ENCODE measurements around the gene COMMD7.
"Not testable (repeated sequence)": the region's sequence is repeated elsewhere in the genome, so short reads cannot be mapped to it uniquely, and the experiment has no call there.

COMMD7 gene

DNA sequence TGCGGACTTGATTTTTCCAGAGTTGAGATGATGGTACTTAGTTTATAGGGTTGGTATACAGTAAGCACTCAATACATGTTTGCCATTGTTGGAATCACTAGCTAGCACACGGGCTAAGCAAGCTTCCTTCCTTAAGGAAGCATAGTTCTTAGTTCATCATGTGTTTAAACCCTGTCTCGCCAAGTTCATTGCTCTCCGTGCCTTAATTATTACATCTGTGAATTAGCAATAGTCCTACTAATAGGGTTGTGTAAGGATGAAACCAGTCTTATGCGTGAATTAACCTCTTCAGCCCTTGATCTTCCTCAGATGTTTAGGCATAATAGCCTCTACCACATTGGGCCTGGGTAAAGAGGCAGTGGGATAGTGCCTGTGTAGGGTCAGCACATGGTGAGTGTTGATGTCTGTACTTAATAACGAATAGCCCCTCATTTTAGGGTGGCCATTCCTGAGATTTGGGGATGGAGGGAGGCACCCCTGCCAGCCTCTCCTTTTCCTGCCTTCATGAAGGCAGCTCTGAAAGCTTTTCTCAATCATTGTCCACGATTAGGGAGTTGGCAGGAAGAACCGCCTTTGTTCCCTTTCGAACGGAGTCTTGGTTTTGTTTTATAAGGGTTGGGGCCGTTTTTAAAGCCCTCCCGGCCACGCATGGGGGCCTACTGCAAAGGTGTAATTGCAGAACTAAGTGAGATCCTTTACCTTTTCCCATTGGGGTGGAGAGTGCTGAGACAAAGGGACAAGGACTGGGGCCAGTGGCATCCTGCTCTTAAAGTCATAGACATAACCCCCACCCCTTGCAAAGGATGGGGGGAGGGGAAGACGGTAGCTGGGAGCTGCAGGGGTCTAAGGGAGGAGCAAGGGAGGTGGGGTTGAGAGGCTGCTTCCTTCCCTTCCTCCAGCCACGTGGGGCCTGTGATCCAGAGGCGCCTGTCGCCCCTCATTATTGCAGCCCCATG is 21.0 kb upstream of the COMMD7 start:
- DNase-seq, result no peak

DNA sequence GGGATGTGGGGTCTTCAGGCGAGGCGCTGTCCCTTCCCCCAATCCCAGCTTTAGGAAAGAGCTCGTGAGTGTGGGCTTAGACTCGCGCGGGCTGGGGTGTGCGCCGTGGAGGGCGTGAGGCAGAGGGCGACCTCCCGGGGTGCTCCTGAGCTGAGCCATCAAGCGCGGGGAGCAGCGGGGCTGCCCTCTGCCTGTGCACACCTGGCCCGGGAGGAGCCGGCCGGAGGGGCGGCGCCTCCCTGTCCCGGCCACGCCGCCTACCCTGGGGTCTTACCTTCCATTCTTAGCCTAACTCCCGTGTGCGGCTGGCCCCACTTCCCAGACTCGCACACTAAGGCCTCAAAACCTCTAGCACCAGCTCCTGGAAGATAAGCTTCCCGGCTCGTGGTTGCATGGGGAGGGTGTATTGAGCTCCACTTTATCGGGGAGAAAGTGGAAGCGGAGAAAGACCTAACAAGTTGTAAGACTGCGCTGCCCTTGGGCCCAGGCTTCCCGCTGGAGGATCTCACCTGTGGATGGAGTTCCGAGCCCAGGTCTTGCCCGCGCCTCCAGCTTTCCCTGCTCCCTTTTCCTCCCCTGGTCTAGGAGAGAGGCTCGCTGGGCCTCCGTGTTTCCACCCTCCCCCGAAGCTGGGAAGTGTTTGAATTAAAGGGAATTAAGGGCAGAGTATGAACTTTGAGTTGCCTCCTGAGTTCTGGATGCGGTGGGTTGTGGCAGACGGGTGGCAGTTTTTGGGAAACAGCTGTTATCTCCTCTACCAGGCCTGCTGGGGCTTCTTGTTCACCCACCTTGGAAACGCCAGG is 20.1 kb upstream of the COMMD7 start:
- no peak for DNase-seq

GRCh38 chr20:32762754-32763201 is 19.5 kb upstream of the COMMD7 start:
- DNase-seq, result no peak

- DNase-seq, result peak; percentile 63
Observed at GRCh38 chr20:32761831-32762753, 18.8 kb upstream of the COMMD7 start, which contains the start of gene DNMT3B. TSS of gene DNMT3B (plus strand) at chr20:32762385. CDS start at chr20:32780324, 17,939 bp downstream.

DNA sequence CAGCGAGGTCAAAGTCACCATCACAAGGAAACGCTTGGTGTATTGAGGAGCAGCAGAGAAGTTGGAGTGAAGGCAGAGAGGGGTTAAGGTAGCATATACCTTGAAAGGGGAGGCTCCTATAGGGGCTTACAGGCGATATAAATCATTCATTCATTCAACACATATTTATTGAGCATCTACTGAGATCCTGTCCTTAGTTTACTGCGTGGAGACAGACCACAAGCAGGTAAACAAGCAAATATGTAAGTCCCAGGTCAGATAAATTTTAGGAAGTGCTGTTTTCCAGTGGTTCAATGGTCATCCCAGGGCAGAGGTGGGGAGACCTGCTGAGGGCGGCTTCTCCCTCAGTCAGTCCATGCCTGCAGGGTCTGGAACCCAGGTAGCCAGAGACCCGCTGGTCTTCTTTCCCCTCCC is 18.2 kb upstream of the COMMD7 start:
- no peak for DNase-seq

DNA sequence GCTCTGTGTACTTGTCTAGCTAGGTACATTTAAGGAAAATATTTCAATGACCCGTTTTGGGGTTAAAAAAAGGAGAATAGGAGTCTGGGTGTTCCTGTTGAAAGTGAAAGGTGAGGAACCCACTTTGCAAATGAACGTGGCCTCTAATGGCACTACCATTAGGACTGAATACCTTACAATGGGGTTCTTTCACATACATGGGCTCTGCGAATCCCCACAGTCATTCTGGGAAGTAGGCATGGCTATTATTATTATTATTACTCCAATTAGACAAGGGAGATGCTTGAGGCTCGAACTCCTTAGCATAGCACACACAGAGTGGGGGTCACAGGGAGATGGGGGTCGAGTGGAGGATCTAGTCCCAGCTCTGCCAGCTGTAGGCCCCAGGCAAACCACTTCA is 12.9 kb upstream of the COMMD7 start:
- DNase-seq, result no peak

DNA sequence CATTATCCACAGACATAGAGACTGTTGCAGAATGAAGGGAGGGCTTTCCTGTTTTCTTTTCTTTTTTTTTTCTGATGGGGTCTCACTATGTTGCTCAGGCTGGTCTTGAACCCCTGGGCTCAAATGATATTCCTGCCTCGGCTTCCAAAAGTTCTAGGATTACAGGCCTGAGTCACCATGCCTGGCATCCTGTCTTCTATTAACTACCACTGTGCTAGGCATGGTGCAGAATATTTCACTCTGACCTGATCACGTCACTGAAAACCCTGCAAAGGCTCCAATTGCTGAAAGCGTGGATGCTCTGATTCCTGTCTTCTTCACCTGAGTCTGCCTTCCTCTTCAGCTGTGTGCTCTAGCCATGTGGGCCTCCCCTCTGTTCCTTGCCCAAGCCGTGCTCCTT is 10.5 kb upstream of the COMMD7 start:
- DNase-seq, result no peak

- no peak for DNase-seq
Observed at GRCh38 chr20:32752458-32753250, 9.4 kb upstream of the COMMD7 start.

GRCh38 chr20:32751702-32752457 is 8.6 kb upstream of the COMMD7 start:
- DNase-seq, result no peak

DNA sequence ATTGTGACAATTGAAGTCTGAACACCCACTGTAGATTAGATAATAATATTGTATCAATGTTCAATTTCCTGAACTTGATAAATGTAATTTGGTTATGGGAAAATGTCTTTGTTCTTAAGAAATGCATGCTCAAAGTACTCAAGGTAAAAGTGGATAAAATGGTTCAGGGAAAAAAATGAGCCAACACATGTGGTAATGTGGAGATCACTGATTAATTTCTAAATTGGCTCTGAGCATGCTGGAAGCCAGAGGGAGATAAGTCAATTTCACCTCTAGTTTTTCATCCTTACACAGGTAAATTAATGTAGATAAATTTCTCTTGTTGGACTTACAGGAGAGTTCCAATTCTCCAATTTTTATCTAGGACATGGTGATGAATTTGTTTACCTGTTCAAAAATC is 8.0 kb upstream of the COMMD7 start:
- no peak for DNase-seq

- DNase-seq, result no peak
Observed at GRCh38 chr20:32749914-32750637, 6.8 kb upstream of the COMMD7 start.

DNA sequence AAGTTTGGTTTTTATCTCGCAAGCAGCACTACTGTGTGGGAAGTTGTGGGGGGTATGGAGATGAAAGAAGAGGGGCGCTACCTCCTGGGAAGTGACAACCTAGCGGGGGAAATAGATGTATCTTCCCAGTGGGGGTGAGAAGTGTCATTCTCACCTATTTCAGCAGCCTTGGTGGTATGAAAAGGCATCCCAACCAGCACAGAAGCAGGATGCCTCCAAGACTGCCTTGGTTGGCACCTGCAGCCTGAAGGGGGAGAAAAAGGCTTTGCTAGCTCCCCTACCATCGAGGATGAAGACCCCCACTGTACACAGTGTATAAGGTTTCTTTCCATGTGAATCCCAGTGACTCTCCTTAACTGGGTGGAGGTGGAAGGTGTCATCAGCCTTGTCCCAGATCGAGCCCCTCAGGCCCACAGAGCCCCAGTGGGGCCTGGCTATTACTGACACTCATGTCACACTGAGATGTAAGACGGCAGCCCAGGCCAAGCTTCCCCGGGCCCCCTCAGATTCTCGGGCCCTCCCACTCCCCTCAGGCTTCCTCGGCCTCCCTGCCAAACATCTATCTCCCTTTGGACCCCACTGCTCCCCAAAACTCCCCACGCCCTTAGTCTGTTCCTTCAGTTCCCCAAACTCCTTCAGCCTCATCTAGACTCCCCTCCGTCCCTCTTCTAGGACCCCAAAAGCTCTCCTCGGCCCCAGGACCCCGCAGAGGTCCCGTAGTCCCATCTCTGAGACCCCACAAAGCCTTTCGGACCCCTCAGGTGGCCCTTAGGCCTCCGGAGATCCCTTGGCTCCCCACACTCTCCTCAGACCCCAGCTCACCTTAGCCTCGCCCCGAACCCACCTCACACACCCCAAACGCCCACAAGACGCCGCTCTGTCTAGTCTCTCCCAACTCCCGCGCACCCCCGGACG is 688 bp downstream of the COMMD7 start:
- DNase-seq, result no peak

DNA sequence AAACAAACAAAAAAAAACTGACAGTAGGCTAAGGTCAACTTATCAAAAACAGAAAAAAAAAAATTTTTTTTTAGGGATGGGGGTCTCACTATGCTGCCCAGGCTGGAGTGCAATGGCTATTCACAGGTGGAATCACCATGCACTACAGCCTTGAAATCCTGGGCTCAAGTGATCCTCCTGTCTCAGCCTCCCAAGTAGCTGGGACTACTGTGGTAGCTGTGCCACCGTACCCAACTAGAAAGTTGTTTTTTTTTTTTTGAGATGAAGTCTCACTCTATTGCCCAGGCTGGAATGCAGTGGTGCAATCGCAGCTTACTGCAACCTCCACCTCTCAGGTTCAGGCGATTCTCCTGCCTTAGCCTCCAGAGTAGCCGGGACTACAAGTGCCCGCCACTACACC is 2.1 kb downstream of the COMMD7 start:
- no peak for DNase-seq

GRCh38 chr20:32737371-32738223 is 5.7 kb downstream of the COMMD7 start:
- no peak for DNase-seq

DNA sequence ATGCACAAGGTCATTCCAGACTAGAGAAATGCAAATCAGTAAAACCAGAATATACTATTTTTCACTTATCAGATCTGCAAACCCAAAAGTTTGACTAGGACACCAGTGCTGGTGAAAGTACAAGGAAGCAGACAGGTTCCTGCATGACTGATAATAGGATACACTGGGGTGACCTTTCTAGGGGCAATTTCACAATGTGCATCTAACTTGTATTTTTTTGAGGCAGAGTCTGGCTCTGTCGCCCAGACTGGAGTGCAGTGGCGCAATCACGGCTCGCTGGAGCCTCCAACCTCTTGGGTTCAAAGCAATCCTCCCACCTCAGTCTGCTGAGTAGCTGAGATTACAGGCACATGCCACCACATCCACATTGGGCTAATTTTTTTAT is 11.4 kb downstream of the COMMD7 start:
- DNase-seq, result no peak

GRCh38 chr20:32729334-32729733 is 13.9 kb downstream of the COMMD7 start:
- not testable (repeated sequence) for DNase-seq

DNA sequence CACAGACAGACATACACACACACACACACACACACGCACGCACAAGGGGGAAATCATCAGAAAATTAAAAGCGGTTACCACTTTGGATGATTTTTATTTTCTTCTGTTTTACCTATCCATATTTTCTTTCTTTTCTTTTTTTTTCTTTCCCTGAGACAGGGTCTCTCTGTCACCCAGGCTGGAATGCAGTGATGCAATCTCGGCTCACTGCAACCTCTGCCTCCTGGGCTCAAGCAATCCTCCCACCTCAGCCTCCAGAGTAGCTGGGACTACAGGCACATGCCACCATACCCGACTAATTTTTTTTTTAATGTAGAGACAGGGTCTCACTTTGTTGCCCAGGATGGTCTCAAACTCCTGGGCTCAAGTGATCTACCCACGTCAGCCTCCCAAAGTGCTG is 14.8 kb downstream of the COMMD7 start:
- DNase-seq, result not testable (repeated sequence)

- no peak for DNase-seq
Observed at GRCh38 chr20:32727683-32728082, 15.6 kb downstream of the COMMD7 start.

All from NCI-H1436 (cell line).